Hepatocyte (in vitro differentiated cells): ENCODE measurements around the gene CYP3A7.

Experiments used
- EZH2 ChIP-seq: fragments of 200-600 bp; sonication (generic); IDR thresholded peaks from 2 replicates; pipeline ENCODE4 v1.6.1; 2016; ENCODE audit warnings: antibody characterized with exemption, mild to moderate bottlenecking, borderline replicate concordance
- TF ChIP-seq, protein P1 (sequence below): fragments of 200-600 bp; sonication (generic); IDR thresholded peaks from 2 replicates; pipeline ENCODE4 v1.5.1; 2016; ENCODE audit warnings: antibody characterized with exemption, mild to moderate bottlenecking; ENCODE audit not compliant: poor library complexity

GRCh38 chr7:99741441-99741795, 6.4 kb upstream of the CYP3A7 start:
- TF ChIP-seq, protein P1, sequence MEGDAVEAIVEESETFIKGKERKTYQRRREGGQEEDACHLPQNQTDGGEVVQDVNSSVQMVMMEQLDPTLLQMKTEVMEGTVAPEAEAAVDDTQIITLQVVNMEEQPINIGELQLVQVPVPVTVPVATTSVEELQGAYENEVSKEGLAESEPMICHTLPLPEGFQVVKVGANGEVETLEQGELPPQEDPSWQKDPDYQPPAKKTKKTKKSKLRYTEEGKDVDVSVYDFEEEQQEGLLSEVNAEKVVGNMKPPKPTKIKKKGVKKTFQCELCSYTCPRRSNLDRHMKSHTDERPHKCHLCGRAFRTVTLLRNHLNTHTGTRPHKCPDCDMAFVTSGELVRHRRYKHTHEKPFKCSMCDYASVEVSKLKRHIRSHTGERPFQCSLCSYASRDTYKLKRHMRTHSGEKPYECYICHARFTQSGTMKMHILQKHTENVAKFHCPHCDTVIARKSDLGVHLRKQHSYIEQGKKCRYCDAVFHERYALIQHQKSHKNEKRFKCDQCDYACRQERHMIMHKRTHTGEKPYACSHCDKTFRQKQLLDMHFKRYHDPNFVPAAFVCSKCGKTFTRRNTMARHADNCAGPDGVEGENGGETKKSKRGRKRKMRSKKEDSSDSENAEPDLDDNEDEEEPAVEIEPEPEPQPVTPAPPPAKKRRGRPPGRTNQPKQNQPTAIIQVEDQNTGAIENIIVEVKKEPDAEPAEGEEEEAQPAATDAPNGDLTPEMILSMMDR, result no peak
- no peak for TF ChIP-seq EZH2
